NCI-H1694 (cell line): Measurements from ENCODE around the gene GSAP.
"Not testable (repeated sequence)": the region's sequence is repeated elsewhere in the genome, so short reads cannot be mapped to it uniquely, and the experiment has no call there.

Experiments used
- DNase-seq: peaks from one replicate; lab custom pipeline; 2025; lab: John Stamatoyannopoulos, UW

Gene GSAP

DNA sequence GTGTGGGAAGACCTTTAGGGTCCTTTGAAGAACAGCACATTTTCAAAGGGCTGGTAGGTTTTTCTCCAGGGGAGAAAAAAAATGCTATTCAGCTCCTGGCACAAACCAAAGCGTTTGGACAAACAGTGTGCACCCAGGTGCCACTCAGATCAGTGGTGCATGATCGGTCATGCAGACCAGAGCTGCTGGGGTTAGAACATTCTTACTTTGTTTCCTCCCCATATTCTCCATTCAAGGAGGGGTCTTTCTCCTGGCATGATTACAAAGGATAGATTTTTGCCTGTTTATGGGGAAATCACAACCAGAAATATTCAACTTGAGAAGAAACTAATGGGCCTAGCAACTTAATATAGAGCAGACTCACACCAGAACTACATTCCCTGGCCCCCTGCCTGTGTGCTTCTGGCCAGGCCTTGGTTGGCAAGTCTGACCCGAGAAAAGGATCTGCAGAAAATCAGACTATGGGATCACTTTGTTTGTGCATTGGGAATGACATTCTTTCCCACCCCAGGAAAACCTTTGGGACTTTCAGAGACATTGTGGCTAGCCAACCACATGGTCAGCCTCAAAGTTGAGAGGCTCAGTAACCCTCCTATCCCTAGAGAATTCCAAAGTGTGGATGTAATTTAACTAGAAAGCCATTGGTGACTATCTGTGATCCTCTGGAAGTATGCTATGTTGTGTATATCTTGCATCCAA is 134.2 kb downstream of the GSAP start:
- DNase-seq: no peak

DNA sequence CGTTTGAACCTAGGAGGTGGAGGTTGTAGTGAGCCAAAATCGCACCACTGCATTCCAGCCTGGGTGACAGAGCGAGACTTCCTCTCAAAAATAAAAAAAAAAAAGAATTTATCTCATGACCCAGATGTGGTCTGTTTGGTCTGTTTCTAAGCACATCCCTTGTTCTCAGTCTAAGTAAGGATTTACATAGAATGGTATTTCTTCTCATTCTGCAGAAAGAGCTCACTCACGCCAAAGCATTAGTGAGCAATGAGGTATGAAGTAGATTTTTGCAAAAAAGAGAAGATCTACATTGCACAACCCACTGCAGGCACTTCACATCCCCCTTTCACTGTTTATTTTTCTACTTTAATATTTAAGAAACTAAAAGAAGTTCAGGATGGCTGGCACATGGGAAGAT is 140.0 kb downstream of the GSAP start:
- no peak for DNase-seq

DNA sequence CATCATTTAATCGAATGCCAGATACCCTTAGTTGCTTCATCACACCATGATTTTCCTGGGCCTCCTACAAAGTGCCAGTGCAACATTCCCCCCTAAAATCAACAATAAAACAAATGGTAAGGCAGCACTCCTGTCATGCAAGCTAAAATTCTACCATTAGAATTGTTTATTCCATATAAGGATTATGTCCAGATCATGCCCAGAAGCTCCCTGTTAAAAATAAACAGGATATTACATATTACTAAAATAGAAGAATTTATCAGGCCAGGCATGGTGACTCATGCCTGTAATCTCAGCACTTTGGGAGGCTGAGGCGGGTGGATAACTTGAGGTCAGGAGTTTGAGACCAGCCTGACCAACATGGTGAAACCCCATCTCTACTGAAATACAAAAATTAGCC is 140.5 kb downstream of the GSAP start:
- not testable (repeated sequence) for DNase-seq

DNA sequence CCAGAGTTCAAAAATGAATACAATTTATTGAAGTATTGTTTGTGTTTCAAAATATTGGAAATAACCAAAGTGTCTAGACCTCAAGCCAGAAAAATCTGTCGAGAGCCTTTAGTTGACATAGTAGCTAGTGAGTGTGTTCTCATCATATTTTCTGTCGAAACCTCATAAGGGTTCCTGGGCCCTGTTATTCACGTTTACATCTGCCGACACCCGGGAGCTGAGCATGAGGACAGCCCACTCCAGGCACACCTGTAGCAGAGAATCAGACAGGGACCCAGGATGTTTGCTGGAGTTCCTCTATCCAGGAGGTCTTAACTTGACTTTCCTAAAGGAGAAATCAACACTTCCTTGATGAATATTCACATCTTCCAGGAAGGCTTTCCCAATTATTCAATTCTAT is 144.4 kb downstream of the GSAP start:
- DNase-seq: no peak

DNA sequence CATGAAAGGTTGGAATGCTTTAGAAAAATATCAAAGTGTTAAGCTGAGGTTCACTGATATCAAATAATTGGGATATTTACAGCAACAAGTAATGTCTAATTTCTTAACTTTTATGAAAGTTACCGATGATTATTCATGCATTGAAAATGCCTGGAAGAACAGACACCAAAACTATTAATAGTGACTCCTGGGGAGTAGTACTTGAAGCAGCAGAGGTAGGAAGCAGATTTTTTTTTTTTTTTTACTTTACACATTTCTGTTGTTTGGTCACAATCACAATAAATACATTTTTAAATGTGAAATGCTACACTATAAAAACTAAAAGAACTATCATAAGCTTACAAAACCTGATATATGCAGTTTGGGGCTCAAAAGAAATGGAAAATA is 146.1 kb downstream of the GSAP start:
- no peak for DNase-seq

DNA sequence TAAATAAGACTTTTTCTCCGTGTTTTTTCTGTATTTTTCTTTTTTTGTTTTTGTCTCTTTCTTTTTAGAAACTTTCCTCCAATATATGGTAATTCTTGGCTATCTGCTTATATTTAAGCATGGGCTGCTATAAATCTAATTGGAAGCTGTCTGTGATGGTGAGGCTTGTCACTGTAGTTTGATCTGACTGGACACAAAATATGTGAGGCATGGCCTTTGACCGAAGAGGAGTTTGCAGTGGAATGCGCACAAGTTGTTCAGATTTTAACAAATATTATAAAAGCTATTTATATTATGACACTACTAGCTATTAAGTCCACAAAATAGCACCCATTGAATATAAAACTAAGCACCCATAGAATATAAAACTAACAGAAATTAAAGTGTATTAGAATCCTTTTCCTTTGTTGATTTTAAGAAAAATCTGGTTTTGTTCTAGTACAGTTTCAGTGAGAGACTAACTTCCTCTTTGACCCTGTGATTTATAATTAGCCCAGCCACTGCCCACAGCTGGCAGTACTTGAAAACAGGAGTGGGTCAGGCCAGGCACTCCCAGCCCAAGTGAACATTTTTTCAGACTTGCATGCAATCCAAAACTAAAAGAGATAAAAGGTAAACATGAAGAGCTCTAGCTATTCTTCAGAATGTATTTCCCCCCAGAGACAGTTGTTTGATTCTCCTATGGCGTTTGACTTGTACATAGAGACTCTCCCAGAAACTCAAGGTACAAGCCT is 146.6 kb downstream of the GSAP start:
- DNase-seq: no peak

DNA sequence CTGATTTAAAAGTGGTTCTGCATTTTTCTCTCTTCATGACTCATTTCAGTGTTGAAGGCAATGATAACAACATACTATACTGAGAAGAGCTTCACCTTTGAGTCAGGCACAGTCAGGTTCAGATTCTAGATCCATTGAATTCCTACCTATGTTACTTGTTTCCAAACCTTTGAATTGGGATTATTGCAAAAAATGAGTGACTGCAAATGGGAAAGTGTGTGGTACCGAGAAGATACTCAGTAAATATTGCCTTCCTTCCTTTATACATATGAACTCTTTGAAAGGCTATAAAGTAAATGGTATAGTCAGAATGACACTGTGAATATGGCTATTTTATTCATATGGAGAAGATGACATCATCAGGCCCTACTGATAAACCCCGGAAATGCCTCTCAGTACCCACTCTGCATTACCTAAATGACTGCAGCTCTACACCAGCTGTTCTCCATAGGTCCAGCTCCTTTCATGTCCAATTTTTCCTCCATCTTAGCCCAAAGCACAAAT is 149.8 kb downstream of the GSAP start:
- DNase-seq: no peak

DNA sequence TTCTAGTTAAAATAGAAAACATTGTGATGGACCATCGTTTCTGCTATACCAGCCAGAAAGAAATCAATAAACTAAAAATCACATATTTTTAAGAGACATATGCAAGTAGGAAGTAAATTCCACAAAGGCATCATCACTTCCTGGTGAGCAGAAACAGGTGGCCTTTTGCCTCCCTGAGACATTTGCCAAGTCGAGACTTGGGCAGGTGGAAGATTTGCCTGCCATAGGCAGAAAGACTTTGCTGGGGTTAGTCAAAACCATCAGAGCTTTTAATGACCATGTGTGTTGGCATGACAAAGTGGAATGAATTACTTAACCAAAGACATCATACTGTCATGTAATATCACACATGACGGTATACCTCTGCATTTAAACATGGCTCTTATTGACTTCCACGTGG is 150.5 kb downstream of the GSAP start:
- DNase-seq: no peak

DNA sequence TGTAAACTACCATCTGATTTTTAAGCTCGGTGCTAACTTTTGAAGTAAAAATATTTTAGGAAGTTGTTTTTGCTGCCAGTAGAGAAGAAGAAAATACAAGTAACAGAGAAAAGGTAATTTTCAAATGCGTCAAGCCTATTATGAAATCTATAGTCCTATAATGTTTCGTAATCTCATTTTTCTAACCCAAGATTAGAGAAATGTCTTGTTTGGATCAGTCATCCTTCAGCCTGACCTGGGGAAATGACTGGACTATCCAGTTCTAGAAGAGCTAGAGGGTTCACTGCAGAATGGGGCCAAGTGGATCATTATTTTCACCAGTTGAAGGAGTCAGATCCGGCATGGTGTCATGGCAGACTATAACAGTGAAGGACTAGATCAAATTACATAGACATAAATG is 153.8 kb downstream of the GSAP start:
- DNase-seq: no peak
